SU-DHL-6 (cell line): ENCODE results near the gene BRMS1.

Experiments used
- H2AFZ ChIP-seq: fragments of 200-600 bp; sonication (generic); 2 replicates; pipeline ENCODE4 v1.6.1; 2014; ENCODE audit warnings: low read depth, mild to moderate bottlenecking, moderate library complexity, mixed read lengths, antibody characterized with exemption, low read length; ENCODE audit not compliant: severe bottlenecking
- H3F3A ChIP-seq: fragments of 200-600 bp; shearing (Covaris generic); 2 replicates; pipeline ENCODE4 v1.6.0; 2016; ENCODE audit warnings: antibody characterized with exemption, mild to moderate bottlenecking; ENCODE audit not compliant: insufficient read depth
- H3K27ac ChIP-seq: fragments of 200-600 bp; sonication (generic); 2 replicates; pipeline ENCODE4 v1.5.1; 2016; ENCODE audit warnings: low read depth, mild to moderate bottlenecking, low read length, moderate library complexity, mixed read lengths
- H3K27me3 ChIP-seq: fragments of 200-600 bp; sonication (generic), shearing (Covaris generic); 2 replicates; pipeline ENCODE4 v1.6.0; 2014; ENCODE audit warnings: mild to moderate bottlenecking, low read length
- H3K36me3 ChIP-seq: fragments of 200-600 bp; sonication (generic); 2 replicates; pipeline ENCODE4 v1.6.1; 2014; ENCODE audit warnings: mild to moderate bottlenecking, low read length, mixed read lengths
- H3K4me2 ChIP-seq: fragments of 300-600, 200-600 bp; shearing (Covaris generic), sonication (generic); 2 replicates; pipeline ENCODE4 v1.6.0; 2014; ENCODE audit warnings: low read length, low read depth, mild to moderate bottlenecking; ENCODE audit not compliant: poor library complexity, severe bottlenecking
- H3K4me3 ChIP-seq: fragments of 200-600 bp; sonication (generic); 2 replicates; pipeline ENCODE4 v1.5.1; 2014; ENCODE audit warnings: antibody characterized with exemption, low read length, mild to moderate bottlenecking, mixed read lengths; ENCODE audit not compliant: insufficient read depth, poor library complexity, severe bottlenecking
- H3K79me2 ChIP-seq: fragments of 200-600 bp; sonication (generic); 2 replicates; pipeline ENCODE4 v1.6.1; 2014; ENCODE audit warnings: mild to moderate bottlenecking, low read length, moderate library complexity; ENCODE audit not compliant: insufficient read depth
- H3K9ac ChIP-seq: fragments of 200-600 bp; sonication (generic); 2 replicates; pipeline ENCODE4 v1.7.0; 2014; ENCODE audit warnings: mild to moderate bottlenecking, low read length
- H3K9me2 ChIP-seq: fragments of 200-600 bp; sonication (generic); replicated peaks from 2 replicates; pipeline ENCODE4 v1.6.1; 2014; ENCODE audit warnings: low read length; ENCODE audit not compliant: insufficient read depth
- H3K9me3 ChIP-seq: fragments of 200-600 bp; sonication (generic); 2 replicates; pipeline ENCODE4 v1.6.1; 2014; ENCODE audit warnings: low read length, mixed read lengths; ENCODE audit not compliant: insufficient read depth
- H4K20me1 ChIP-seq: fragments of 200-600 bp; sonication (generic); 2 replicates; pipeline ENCODE4 v1.6.1; 2014; ENCODE audit warnings: low read depth, mild to moderate bottlenecking, antibody characterized with exemption, low read length, moderate library complexity, mixed read lengths
- EZH2phosphoT487 ChIP-seq: fragments of 200-600 bp; sonication (generic), shearing (Covaris generic); conservative IDR thresholded peaks from 2 replicates; pipeline ENCODE4 v1.6.1; 2018; ENCODE audit warnings: mild to moderate bottlenecking, antibody characterized with exemption, low read length, moderate library complexity, mixed read lengths
- TF ChIP-seq, protein P1 (sequence below): fragments of 200-600 bp; sonication (generic); IDR thresholded peaks from one replicate; pipeline ENCODE4 v1.5.1; 2017; ENCODE audit warnings: antibody characterized with exemption, mild to moderate bottlenecking, low read length, moderate library complexity; ENCODE audit not compliant: insufficient read depth, poor library complexity, severe bottlenecking

BRMS1 gene

DNA sequence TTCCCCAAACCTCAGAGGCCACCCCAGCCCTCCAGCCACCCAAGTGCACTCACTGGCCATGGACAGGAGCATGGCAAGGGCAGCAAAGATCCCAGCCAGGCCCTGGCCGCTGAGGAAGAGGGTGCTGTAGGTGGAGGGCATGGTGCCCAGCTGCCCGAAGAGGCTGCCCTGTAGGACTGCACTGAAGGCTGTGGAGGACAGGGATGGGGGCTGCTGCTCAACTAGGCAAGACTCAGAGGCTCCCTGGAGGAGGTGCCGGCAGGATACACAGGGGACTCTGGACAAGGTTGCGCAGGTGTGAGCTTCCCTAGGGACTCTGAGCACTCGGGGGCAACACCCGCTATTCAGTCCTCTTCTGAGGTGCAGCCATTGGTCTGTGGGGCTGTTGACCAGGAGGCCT lies 23.6 kb upstream of the BRMS1 start:
- no peak overlapping the region for H3K27ac ChIP-seq
- no peak overlapping the region for H3K9ac ChIP-seq
- no peaks in the 10 kb centered on the region for H3K9me2 ChIP-seq
- TF ChIP-seq, protein P1, sequence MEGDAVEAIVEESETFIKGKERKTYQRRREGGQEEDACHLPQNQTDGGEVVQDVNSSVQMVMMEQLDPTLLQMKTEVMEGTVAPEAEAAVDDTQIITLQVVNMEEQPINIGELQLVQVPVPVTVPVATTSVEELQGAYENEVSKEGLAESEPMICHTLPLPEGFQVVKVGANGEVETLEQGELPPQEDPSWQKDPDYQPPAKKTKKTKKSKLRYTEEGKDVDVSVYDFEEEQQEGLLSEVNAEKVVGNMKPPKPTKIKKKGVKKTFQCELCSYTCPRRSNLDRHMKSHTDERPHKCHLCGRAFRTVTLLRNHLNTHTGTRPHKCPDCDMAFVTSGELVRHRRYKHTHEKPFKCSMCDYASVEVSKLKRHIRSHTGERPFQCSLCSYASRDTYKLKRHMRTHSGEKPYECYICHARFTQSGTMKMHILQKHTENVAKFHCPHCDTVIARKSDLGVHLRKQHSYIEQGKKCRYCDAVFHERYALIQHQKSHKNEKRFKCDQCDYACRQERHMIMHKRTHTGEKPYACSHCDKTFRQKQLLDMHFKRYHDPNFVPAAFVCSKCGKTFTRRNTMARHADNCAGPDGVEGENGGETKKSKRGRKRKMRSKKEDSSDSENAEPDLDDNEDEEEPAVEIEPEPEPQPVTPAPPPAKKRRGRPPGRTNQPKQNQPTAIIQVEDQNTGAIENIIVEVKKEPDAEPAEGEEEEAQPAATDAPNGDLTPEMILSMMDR = no peak
- TF ChIP-seq EZH2phosphoT487 = no peak
- H4K20me1 ChIP-seq = no peaks in the 10 kb centered on the region
- no peak overlapping the region for H3K4me3 ChIP-seq
- no peaks in the 10 kb centered on the region for H3K79me2 ChIP-seq
- no peaks in the 10 kb centered on the region for H3K27me3 ChIP-seq
- no peaks in the 10 kb centered on the region for H3K36me3 ChIP-seq
- no peak overlapping the region for H2AFZ ChIP-seq
- no peaks in the 10 kb centered on the region for H3K9me3 ChIP-seq
- H3K4me2 ChIP-seq = no peak overlapping the region
- peaks cover 11% of the 10 kb centered on the region for H3F3A ChIP-seq

DNA sequence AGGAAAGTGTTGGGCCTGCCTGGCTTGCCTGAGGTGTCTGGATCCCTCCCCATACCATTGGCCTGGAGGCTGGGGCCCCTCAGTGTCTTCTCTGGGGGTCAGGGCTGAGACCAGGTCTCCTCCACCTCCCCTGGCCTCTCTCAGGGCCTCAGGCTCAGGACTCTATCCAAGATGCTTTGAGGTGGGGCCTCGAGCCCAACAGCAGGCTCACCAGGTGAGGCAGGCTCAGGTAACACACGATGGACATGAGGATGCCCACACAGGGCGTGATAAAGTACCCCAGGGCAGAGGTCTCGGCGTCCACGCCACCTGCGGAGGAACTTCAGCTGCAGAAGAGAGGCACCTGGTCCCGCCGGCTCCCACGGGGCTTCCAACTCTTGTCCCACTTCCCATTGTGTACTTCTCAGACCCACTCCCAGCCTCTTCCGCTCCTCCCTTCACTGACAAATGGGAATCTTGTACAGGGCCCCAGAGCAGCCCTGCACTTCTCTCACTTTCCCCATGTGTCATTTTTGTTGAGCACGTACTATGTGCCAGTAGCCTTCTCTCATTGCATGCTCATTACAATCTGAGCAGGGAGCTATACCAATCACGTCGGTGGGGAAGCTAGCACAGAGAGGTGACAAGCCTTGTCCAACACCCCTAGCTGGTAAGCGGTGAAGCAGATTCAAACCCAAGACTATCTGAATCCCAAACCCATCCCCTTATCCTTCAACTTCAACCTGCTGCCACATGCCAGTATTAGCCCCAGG lies 22.8 kb upstream of the BRMS1 start:
- H4K20me1 ChIP-seq = no peaks in the 10 kb centered on the region
- H3K9ac ChIP-seq = no peak overlapping the region
- no peaks in the 10 kb centered on the region for H3K27me3 ChIP-seq
- TF ChIP-seq EZH2phosphoT487 = no peak
- TF ChIP-seq, protein P1 = no peak
- H3K4me3 ChIP-seq = no peak overlapping the region
- no peaks in the 10 kb centered on the region for H3K36me3 ChIP-seq
- H3K9me2 ChIP-seq = no peaks in the 10 kb centered on the region
- no peak overlapping the region for H2AFZ ChIP-seq
- H3K4me2 ChIP-seq = no peak overlapping the region
- no peaks in the 10 kb centered on the region for H3K9me3 ChIP-seq
- peaks cover 3% of the 10 kb centered on the region; the same call in 1 of the 2 replicates for H3F3A ChIP-seq
- H3K27ac ChIP-seq = no peak overlapping the region
- H3K79me2 ChIP-seq = no peaks in the 10 kb centered on the region

DNA sequence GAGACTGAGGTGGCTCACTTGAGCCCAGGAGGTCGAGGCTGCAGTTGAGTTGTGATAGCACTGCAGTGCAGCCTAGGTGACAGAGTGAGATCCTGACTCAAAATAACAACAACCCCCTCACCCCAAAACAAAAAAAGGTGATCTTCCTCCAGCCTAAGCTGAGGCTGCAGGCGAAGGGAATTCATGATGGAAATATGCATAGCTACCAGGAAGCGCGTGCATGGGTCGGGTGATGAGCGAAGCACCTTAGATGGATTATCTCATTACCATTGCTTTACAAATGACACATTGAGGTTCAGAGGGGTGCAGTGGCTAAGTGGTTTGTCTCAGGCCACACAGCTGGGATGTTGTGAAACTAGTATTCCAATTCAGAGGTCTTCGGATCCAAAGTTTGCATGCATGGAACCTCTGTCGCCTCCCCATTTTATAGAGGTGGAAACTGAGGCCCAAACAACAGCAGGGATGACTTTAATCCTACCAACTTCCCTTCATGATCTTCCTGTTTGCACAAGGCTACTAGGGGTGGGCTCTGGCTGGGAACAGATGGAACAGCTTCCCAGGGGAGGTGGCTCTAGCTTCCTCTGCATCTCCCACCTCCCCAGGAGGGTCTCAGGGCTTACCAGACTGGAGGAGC lies 22.1 kb upstream of the BRMS1 start:
- H3K9ac ChIP-seq = no peak overlapping the region
- no peaks in the 10 kb centered on the region for H3K27me3 ChIP-seq
- H3F3A ChIP-seq = no peaks in the 10 kb centered on the region
- H3K79me2 ChIP-seq = no peaks in the 10 kb centered on the region
- no peaks in the 10 kb centered on the region for H4K20me1 ChIP-seq
- no peaks in the 10 kb centered on the region for H3K9me3 ChIP-seq
- no peak overlapping the region for H3K4me2 ChIP-seq
- no peaks in the 10 kb centered on the region for H3K9me2 ChIP-seq
- no peak overlapping the region for H3K4me3 ChIP-seq
- H3K36me3 ChIP-seq = no peaks in the 10 kb centered on the region
- TF ChIP-seq EZH2phosphoT487 = no peak
- TF ChIP-seq, protein P1 = no peak
- H2AFZ ChIP-seq = no peak overlapping the region
- H3K27ac ChIP-seq = no peak overlapping the region
